NOMO-1 treated with DMSO at 0.1 percent for 48 hours (cell line): ENCODE measurements around the gene HAUS8.
"Not testable (repeated sequence)": the region's sequence is repeated elsewhere in the genome, so short reads cannot be mapped to it uniquely, and the experiment has no call there.

Experiments used
- DNase-seq: peaks from one replicate; lab custom pipeline; 2025; ENCODE audit not compliant: unreplicated experiment; lab: John Stamatoyannopoulos, UW

HAUS8 gene

GRCh38 chr19:17101686-17102628 lies 26.7 kb upstream of the HAUS8 start:
- DNase-seq: no peak

DNA sequence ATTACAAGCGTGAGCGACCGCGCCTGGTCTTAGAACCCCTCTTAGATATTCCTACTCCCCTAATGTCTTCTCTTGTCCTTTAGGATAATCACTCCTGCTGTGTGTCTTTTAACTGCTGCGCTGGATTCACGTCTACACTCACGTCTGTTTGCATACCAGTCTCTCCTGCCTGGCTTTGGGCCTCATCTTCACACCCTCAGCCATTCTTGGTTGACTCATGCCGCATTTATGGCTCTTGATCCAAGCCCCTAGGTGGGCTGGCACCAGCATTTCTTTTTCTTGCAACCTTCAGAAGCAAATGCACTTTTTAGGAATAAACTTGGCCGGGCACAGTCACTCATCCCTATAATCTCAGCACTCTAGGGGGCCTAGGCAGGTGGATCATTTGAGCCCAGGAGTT lies 23.1 kb upstream of the HAUS8 start:
- DNase-seq: no peak

GRCh38 chr19:17097593-17098126 lies 22.4 kb upstream of the HAUS8 start:
- DNase-seq: peak; percentile 17

GRCh38 chr19:17095141-17095919 lies 20.1 kb upstream of the HAUS8 start:
- DNase-seq: no peak

- DNase-seq: not testable (repeated sequence)
These were observed 19.4 kb upstream of the HAUS8 start for GRCh38 chr19:17094694-17095093.

- DNase-seq: no peak
These were observed 17.4 kb upstream of the HAUS8 start for GRCh38 chr19:17092696-17093095.

GRCh38 chr19:17091758-17092333 lies 16.6 kb upstream of the HAUS8 start:
- peak; percentile 53 for DNase-seq

GRCh38 chr19:17090583-17090982 lies 15.3 kb upstream of the HAUS8 start:
- peak; percentile 1 for DNase-seq

DNA sequence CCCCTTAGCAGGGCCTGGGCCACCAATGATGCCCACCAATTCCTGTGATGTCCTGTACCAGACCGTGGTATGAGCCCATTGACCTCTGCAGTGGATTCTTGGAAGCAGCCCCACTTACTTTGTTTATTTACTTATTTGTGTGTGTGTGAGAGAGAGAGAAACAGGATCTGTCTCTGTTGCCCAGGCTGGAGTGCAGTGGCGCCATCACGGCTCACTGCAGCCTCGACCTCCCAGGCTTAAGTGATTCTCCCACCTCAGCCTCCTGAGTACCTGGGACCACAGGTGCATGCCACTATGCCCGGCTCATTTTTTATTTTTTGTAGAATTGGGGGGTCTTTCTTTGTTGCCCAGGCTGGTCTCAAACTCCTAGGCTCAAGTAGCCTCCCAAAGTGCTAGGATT lies 13.3 kb upstream of the HAUS8 start:
- no peak for DNase-seq

GRCh38 chr19:17086834-17087233 lies 11.6 kb upstream of the HAUS8 start:
- DNase-seq: no peak

- no peak for DNase-seq
These were observed 10.9 kb upstream of the HAUS8 start for GRCh38 chr19:17086120-17086519.

GRCh38 chr19:17081672-17082630 lies 6.7 kb upstream of the HAUS8 start:
- DNase-seq: no peak

DNA sequence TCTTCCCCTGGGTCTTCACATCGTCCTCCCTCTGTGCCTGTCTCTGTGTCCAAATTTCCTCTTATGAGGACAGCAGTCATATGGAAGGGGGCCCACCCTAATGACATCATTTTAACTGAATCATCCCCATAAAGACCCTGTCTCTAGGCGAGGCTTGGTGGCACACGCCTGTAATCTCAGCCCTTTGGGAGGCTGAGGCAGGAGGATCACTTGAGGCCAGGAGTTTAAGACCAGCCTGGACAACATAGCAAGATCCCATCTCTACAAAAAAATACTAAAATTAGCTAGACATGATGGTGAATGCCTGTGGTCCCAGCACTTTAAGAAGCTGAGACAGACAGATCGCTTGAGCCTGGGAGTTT lies 5.2 kb upstream of the HAUS8 start:
- DNase-seq: no peak

GRCh38 chr19:17079710-17080439 lies 4.6 kb upstream of the HAUS8 start:
- DNase-seq: no peak

GRCh38 chr19:17078920-17079709 lies 3.9 kb upstream of the HAUS8 start:
- DNase-seq: no peak

DNA sequence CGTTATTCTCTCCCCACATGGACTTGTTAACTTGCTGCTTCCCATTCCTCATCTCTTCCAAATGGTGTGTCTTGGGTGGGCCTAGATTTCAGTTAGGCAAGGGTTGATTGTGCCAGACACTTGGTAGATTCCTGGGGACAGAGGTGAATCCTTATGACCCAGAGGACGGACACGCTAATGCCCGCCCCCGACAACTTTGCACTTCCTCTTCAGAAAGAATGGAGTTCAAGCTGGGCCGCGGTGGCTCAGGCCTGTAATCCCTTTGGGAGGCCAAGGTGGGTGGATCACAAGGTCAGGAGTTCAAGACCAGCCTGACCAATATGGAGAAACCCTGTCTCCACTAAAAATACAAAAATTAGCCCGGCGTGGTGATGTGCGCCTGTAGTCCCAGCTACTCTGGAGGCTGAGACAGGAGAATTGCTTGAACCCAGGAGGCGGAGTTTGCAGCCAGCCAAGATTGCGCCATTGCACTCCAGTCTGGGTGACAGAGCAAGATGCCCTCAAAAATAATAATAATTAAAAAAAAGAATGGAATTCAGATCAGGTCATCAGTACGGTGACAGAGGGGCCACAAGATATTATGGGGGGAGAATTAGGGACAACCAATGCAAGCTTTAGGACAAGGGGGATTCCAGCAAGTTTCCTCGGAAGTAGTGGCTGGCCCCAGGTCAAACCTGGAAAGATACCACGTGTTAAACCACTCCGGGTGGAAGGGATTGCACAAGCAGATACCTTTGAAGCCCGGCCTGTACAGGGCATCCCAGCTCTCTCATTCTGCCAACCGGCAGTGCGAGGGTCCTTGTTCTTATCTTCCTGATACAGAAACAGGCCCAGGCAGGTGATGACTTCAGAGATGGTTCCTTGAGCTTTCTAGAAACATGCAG lies 3.0 kb upstream of the HAUS8 start:
- no peak for DNase-seq

DNA sequence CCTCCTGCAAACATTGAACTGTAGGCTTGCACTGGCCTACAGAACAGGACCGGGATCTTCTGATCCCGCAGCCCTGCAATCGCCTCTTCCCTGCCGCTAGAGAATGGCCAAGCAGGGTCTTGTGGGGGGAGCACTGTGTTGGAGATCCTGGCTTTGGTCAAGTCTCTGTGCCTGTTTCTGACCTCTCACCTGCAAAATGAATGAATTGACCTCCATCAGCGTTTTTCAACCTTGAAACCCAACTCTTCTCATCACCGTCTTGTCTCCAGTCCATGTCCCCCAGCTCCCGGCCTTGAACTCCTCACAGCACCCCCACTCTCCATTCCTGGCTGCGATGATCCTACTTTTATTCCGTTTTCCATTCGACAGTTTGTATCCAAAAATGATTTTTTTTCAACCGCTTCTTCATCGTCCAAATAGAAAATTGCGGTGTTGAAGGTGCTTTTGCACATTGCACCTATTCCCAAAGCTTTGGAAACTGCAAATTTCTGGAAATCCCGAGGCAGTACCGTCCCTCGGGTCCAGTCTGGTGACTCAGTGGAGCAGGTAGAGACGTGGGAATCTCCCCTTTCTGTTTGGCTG lies 2.3 kb upstream of the HAUS8 start:
- no peak for DNase-seq
